C4-2B (cell line): ENCODE results near the gene MTFR1L.

ENCODE experiments used
- CTCF ChIP-seq: fragments of 450-650 bp; conservative IDR thresholded peaks from 2 replicates; pipeline ENCODE4 v1.5.1; 2017; ENCODE audit warnings: mild to moderate bottlenecking
- ZFX ChIP-seq: fragments of 450-650 bp; IDR thresholded peaks from 2 replicates; pipeline ENCODE4 v1.6.1; 2017

- TF ChIP-seq CTCF (no peak), ZFX (no peak)
Measured at GRCh38 chr1:25831569-25832196, 11.9 kb downstream of the MTFR1L start.
